Embryonic facial prominence (tissue), 1 donor: Measurements from ENCODE around the gene DLX4.
A peak's percentile ranks its signal among the peaks of the same experiment; 100 is the strongest.

ENCODE experiments used
- DNase-seq: peaks from one replicate; pipeline ENCODE4 v3.0.0-alpha.2; 2016; ENCODE audit errors: extremely low spot score

DLX4 gene

DNA sequence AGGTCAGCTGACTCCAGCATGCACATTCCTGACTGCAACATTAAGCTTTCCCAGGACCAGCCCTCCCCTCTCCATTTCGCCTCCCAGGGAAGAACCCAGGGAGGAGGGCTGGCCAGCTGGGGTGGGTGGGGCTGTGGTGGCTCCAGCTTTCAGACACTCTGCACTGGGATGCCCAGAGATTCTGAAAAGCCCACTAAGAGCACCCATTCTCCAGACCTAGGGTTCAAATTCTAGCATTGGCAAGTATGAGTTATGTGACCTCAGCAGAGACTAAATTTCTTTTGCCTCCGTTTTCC, 18.2 kb downstream of the DLX4 start:
- DNase-seq: no peak

DNA sequence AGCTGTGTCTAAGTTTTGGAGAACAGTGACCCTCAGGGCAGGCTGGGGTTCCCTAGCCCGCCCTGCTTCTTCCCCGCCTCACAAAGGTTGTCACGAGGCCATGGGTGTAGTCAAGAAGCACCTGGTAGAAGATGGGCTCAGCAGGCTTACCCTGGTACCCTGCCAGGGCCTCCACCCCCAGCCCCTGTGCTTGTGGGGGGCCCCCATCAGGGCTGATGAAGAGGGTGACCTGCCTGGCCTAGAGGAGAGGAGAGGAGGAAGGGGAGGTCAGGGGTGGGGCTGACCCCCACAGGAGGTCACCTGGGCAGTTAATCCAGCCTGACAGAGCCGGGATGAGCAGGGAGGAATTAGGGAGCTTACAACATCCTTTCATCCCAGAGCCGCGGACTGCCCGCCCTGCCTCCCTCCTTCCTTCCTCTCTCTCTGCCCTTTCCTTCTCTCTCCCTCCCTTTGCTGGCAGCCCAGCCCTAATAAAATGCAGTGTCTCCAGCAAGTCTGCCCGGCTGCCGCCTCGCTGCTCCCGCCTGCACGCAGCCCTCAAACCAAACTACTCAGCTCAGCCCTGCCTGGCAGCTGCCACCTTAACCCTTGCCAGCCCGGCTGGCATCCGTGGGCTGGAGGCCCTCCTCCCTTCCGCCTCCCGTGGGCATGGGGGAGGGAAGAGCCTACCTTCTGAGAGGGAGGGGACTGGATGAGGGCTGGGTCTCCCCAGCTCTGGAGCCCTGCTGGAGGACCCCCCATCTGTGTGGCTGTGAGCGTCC, 18.9 kb downstream of the DLX4 start:
- no peak for DNase-seq

GRCh38 chr17:49989518-49989880, 20.5 kb downstream of the DLX4 start:
- DNase-seq: no peak

- DNase-seq: no peak
These were observed 21.3 kb downstream of the DLX4 start for GRCh38 chr17:49990331-49990730.

DNA sequence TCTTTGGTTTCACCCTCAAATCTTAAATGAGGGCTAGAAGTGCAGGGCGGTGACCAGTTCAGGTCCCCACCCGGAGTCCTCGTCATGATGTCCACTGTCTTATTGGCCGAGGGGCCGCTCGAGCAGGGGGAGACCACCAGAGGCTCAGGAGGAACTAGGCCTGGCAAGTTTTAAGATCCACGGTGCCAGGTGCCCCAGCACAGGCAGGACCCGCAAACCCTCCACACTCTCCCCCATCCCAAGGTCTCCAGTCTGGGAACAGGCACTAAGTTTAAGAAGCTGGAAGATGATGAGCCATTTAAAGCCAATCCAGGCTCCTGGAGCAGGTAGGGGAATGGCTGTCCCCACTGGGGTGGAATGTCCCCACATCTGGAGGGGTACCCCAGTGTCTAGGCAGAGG, 21.9 kb downstream of the DLX4 start:
- DNase-seq: no peak

GRCh38 chr17:49991409-49991808, 22.4 kb downstream of the DLX4 start:
- DNase-seq: no peak

DNA sequence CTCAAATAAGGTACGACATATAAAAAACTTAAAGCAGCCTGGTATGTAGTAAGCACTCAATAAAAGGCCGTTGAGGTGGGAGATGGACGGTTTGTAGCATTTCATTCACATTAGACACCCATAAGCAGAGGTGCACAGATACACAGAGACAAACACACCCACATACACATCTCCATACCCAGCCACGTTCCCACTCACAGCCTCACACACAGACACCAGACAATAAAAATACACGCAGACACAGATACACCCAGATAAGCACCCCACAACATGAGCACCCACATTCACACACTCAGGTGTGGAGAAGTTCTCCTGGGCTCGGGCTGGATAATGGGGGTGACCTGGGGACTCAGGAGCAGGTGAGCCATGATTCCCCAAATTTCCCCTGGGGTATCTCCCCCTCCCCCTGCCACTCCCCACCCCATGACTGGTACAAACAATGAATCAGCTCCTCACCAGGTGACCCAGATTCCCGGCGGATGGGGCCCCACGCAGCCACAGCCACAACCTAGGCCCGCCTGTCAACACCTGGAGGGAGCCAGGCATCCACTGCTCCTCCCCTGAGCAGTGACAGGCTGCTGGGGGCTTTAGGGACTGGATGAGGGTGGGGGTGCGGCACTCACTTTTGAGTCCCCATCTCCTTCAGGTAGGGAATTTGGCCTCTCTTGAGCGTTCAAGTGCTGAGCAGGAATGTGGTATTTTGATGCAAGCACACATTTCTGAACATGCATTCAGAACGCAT, 23.4 kb downstream of the DLX4 start:
- DNase-seq: no peak

DNA sequence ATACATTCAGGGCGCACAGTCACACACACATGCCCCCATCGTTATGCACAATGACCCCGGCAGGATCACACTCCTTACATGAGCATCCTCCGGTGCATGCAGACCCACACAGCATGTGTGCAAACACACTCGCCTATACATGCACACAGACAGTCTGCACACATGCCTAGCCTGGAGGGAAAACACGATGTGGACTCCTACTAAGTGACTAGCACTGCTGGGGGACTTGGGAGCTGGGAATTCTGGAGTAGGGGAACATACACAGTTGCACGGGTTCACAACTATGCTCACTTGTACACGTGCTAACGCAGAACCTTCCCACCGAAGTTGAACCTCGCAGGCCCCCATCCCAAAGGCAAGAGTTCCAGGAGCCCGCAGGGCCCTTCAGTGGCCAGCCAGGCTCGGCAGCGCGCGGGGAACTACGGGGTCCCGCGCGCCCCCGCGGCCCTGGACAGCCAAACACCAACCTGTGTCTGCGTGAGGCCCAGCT, 24.0 kb downstream of the DLX4 start:
- DNase-seq: no peak

- no peak for DNase-seq
These were observed 24.6 kb downstream of the DLX4 start for GRCh38 chr17:49993423-49994060.

GRCh38 chr17:49994085-49995054, 25.4 kb downstream of the DLX4 start:
- DNase-seq: no peak

DNA sequence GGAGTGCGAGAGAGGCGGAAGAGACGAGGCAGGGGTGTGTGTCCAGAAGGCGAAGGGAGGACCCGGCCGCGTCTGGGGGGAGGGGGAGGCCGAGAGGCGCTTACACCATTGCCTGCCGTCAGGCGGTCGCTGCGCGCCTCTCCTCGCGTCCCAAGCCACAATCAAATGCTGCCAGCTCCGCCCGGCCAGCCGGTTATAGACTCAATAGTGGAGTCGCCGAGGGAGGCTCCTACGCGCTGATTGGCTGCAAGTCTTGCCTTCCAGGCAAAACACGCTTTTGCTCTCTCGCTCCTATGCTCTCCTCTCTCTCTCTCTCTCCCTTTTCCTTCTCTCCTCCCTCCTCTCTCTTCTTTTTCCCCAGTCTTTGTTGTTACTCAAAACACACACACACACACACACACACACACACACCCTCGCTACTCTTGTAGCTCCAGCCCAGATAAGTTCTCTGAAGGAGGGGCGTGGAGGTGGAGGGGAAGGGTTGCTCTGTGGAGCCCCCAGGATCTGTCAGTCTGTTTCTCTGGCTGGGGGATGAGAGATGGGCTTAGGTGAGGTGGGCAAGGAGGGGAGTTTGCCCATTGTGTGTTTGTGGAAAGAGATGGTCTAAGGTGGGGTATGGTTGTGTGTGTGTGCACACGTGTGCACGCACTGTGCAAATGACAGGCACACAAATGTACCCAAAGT, 26.2 kb downstream of the DLX4 start, which contains the start of gene DLX3:
TSS of gene DLX3 (minus strand) at position 170 of the 684 bp plus-strand sequence. CDS start 226 bp downstream, outside the sequence.
- DNase-seq: peak; percentile 61

GRCh38 chr17:49996121-49996494, 27.1 kb downstream of the DLX4 start:
- no peak for DNase-seq

- no peak for DNase-seq
These were observed 27.7 kb downstream of the DLX4 start for GRCh38 chr17:49996495-49997300.

- no peak for DNase-seq
These were observed 28.3 kb downstream of the DLX4 start for GRCh38 chr17:49997301-49997650.

GRCh38 chr17:49997773-49998703, 29.0 kb downstream of the DLX4 start:
- DNase-seq: peak; percentile 36

DNA sequence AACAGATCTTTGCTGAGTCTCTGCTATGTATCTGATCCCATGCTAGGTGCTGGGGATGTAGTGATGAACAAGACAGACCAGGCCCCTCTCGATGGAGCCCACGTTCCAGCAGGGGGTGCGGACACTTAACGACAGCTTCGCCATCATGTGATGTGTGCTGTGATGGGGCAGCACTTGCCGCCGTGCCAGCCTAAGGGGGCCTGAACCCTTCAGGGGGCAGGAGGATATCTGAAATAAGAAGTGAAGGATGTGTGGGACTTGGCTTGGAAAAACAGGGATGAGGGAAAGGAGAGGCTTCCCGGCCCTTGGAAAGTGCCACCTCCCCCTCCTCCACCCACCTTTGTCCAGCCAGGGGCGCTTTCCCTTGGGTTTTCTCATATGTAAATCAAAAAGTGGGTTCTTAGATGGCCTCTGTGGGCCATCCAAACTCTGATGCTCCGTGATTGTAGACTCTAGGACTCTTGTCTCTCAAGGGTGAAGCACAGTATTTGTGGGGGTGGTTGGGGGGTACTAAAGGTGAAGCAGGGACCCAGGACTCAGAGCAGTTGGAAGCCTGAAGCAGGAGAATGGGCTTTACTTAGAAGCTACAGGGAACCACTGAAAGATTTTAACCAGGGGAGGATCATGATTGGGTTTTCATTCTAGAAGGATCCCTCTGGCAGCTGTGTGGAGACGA, 30.0 kb downstream of the DLX4 start:
- DNase-seq: no peak

- DNase-seq: no peak
These were observed 34.9 kb downstream of the DLX4 start for GRCh38 chr17:50003911-50004310.

DNA sequence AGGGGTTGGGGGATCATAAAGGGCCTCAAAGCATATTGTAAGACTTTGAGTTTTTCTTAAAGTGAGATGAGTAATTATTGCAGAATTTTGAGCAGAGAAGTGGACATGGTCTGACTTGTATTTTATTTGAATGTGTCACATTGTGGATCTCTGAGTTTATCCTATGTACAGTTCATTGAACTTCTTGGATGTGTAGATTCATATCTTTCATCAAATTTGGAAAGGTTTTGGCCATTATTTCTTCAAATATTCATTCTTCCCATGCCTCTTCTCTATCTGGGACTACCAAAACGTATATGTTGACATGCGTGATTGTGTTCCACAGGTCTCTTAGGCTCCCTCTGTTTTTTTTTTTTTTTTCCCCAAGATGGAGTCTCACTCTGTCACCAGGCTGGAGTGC, 40.3 kb downstream of the DLX4 start:
- DNase-seq: no peak

DNA sequence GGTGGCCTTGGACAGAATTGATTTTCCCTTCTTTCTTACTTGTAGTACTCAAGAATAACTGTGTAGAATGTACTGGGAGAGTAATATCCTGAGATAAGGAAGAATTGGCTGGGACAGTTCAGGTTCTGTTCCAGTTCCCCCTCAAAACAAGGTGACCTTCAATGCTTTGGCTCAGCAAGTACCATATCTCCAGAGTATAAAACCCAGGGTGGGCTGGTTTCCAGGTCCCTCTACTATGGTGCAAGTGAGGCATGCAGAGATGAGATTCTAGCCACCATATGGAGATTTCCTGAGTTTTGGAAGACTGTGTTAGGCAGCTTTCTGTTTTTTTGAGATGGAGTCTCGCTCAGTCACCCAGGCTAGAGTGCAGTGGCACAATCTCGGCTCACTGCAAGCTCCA, 44.1 kb downstream of the DLX4 start:
- DNase-seq: no peak
